Hepatocyte (in vitro differentiated cells): ENCODE results near the gene EMC8.

Experiments
- CTCF ChIP-seq: fragments of 200-600 bp; sonication (generic); IDR thresholded peaks from 2 replicates; pipeline ENCODE4 v1.5.1; 2016; ENCODE audit warnings: antibody characterized with exemption, mild to moderate bottlenecking; ENCODE audit not compliant: poor library complexity
- EZH2 ChIP-seq: fragments of 200-600 bp; sonication (generic); IDR thresholded peaks from 2 replicates; pipeline ENCODE4 v1.6.1; 2016; ENCODE audit warnings: antibody characterized with exemption, mild to moderate bottlenecking, borderline replicate concordance

DNA sequence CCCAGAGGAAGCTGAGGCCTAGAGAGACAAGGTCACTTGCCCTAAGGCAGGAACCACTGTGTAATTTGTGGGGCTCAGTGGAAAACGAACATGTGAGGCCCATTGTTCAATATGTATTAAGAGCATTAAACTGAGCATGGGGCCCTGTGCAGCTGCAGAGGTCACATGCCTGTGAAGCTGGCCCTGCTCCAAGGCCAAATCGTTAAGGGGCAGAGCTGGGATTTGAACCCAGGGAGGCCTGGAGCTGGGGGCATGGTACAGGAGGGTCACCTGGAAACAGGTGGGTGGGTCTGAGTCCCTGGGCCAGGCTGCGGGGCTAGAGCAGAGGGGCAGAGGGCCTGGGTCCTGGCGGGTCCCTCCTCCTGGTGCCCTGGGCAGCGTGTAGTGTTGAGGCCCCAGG lies 68.2 kb downstream of the EMC8 start:
- TF ChIP-seq CTCF, result no peak
- TF ChIP-seq EZH2, result no peak
